ENCODE results near the gene RHBDD2.
"Not testable (repeated sequence)": the region's sequence is repeated elsewhere in the genome, so short reads cannot be mapped to it uniquely, and the experiment has no call there.

Gene RHBDD2

DNA sequence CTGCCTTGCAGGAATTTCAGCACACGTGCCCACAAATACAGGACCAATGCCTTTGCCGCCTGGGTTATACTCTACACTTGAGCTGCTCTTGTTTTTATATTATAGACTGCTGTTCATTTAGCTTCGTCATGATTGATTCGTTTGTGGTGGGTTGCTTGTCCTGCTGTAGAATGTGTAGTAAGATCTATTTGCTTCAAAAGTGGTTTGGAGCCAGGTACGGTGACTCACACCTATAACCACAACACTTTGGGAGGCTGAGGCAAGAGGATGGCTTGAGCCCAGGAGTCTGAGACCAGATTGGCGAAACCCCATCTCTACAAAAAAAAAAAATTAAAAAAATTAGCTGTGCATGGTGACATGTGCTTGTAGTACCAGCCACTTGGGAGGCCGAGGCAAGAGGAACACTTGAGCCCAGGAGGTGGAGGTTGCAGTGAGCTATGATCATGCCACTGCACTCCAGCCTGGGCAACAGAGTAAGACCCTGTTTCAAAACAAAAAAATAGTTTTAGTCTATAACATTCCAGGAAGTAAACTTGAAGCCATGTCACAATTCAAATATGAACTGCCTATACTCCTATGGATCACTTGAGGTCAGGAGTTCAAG, 9.0 kb upstream of the RHBDD2 start:
- no peak for TF ChIP-seq ZFX (IDR thresholded peaks at IDR 0.05)
- no peak for TF ChIP-seq CTCF (conservative IDR thresholded peaks at IDR 0.05)
- H3K27ac ChIP-seq = no peak overlapping the region

DNA sequence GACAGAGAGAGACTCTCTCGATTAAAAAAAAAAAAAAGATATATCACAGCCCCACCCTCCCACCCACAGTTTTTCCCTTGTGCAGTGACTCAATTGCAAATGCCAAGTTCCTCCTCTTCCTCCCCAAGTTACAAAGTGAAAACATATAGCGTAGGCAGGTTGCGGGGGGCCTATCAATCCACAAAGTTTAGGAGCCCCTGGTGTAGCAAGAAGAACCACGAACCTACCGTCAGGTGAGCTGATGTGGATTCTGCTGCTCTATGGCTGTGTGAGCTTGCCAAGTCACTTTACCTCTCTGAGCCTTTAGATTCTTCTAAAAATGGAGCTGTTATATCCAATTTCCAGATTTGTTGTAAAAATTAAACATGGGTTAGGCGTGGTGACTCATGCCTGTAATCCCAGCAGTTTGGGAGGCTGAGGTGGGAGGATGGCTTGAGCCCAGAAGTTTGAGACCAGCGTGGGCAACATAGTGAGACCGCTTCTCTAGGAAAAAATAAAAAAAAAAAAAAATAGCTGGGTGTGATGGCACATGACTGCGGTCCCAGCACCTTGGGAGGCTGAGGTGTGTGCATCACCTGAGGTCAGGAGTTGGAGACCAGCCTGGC, 8.2 kb upstream of the RHBDD2 start:
- no peak for TF ChIP-seq ZFX (IDR thresholded peaks at IDR 0.05)
- no peak for TF ChIP-seq CTCF (conservative IDR thresholded peaks at IDR 0.05)
- no peak overlapping the region for H3K27ac ChIP-seq

GRCh38 chr7:75872073-75872782, 6.6 kb upstream of the RHBDD2 start:
- no peak overlapping the region for H3K27ac ChIP-seq
- no peak for TF ChIP-seq CTCF (conservative IDR thresholded peaks at IDR 0.05)
- TF ChIP-seq ZFX (IDR thresholded peaks at IDR 0.05) = no peak

- H3K27ac ChIP-seq = not testable (repeated sequence)
Measured at GRCh38 chr7:75874180-75874579, 4.7 kb upstream of the RHBDD2 start.

- TF ChIP-seq CTCF (conservative IDR thresholded peaks at IDR 0.05) (no peak), ZFX (IDR thresholded peaks at IDR 0.05) (no peak)
- no peak overlapping the region for H3K27ac ChIP-seq
Measured at GRCh38 chr7:75875113-75876080, 3.4 kb upstream of the RHBDD2 start.

- H3K27ac ChIP-seq = no peak overlapping the region
- peak; percentile 8; the same call in 1 of the 2 replicates for TF ChIP-seq ZFX (IDR thresholded peaks at IDR 0.05)
- TF ChIP-seq CTCF (conservative IDR thresholded peaks at IDR 0.05) = no peak
Measured at GRCh38 chr7:75876126-75876881, 2.5 kb upstream of the RHBDD2 start.

DNA sequence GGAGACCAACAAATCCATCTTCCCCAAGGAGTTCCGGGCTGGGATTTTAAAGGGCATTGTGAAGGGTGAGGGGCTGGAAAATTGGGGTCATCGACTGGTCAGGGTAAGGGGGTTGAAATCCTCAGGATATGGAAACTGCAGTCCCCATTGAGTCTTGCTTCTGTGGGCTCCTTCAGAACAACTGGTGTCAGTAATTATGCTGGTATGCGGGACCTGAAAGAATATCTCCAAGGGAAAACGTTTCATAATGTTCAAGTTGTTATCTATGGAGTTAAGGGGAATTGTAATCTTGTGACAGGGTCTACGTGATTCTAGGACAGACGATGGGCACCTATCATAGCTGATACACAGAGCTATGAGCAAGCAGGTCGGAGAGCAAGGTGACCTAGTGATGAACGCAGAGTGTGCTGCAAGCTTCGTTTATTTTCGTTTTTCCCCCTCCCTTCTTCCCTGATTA, 494 bp upstream of the RHBDD2 start:
- TF ChIP-seq CTCF (conservative IDR thresholded peaks at IDR 0.05) (no peak), ZFX (IDR thresholded peaks at IDR 0.05) (no peak)
- peak overlapping the region; percentile 89 for H3K27ac ChIP-seq

Measured in C4-2B (cell line).